ENCODE measurements around the gene ENPP7.
"Not testable (repeated sequence)": the region's sequence is repeated elsewhere in the genome, so short reads cannot be mapped to it uniquely, and the experiment has no call there.

Gene ENPP7

DNA sequence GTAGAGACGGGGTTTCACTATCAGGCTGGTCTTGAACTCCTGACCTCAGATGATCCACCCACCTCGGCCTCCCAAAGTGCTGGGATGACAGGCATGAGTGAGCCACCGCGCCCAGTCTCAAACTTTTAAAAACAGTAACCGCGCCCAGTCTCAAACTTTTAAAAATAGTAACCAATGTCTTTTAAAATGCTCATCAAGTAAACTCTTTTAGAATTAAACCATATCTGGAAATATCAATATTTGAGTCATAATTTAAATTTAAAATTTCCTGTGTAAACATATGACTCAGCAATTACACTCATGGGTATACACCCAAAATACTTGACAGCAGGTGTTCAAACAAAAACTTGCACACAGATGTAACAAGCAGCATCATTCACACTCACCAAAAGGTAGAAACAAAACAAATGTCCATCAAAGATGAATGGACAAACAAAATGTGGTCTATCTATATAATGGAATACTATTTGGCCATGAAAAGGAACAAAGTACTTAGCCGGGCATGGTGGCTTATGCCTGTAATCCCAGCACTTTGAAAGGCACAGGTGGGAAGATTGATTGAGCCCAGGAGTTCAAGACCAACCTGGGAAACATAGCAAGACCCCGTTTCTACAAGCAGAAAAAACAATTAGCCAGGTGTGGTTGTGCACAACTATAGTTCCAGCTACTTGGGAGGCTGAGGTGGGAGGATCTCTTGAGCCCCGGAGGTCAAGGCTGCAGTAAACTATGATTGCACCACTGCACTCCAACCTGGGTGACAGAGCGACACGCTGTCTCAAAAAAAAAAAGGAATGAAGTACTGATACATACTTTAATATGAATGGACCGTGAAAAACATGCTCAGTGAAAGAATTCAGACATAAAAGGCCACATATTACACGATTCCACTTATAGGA, 20.2 kb downstream of the ENPP7 start:
- DNase-seq: no peak

GRCh38 chr17:79752175-79752574, 21.4 kb downstream of the ENPP7 start:
- no peak for DNase-seq

DNA sequence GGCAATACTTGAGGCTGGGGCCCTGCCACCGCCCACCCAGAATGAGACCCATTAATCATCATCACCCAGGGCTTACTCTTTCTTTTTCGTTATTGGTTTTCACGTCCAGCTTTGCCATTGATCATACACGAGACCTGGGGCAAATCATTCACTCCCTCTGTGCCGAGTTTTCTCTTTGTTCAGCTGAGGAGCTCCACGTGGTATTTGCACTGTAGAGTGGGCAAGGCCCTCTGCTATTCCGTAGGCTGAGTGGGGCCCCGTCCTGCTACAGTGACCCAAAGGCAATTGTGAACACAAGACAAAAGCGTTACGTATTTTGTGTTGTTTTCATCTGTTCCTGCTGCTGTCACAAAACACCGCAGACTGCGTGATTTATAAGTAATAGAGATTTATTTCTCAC, 23.6 kb downstream of the ENPP7 start:
- no peak for DNase-seq

DNA sequence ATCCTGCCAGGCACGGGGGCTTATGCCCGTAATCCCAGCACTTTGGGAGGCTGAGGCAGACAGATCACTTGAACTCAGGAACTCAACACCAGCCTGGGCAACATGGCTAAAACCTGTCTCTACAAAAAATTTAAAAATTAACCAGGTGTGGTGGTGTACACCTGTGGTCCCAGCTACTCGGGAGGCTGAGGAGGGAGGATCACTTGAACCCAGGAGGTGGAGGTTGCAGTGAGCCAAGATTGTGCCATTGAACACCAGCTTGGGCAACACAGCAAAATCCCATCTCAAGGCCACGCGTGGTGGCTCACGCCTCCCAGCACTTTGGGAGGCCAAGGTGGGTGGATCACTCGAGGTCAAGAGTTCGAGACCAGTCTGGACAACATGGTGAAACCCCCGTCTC, 24.2 kb downstream of the ENPP7 start:
- not testable (repeated sequence) for DNase-seq

- DNase-seq: no peak
Measured at GRCh38 chr17:79755591-79755990, 24.8 kb downstream of the ENPP7 start.

GRCh38 chr17:79757140-79757745, 26.5 kb downstream of the ENPP7 start:
- DNase-seq: no peak

DNA sequence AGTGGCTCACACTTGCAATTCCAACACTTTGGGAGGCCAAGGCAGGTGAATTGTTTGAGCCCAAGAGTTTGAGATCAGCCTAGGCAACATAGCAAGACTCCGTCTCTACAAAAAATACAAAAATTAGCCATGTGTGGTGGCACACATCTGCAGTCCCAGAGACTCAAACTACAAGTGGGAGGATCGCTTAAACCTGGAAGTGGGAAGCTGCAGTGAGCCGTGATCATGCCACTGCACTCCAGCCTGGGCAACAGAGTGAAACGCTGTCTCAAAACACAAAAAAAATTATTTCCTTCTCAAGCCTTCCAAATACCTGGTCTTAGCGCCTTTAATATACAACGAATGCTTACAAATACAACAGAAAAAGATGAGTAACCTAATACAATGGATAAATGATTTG, 27.5 kb downstream of the ENPP7 start:
- DNase-seq: no peak

DNA sequence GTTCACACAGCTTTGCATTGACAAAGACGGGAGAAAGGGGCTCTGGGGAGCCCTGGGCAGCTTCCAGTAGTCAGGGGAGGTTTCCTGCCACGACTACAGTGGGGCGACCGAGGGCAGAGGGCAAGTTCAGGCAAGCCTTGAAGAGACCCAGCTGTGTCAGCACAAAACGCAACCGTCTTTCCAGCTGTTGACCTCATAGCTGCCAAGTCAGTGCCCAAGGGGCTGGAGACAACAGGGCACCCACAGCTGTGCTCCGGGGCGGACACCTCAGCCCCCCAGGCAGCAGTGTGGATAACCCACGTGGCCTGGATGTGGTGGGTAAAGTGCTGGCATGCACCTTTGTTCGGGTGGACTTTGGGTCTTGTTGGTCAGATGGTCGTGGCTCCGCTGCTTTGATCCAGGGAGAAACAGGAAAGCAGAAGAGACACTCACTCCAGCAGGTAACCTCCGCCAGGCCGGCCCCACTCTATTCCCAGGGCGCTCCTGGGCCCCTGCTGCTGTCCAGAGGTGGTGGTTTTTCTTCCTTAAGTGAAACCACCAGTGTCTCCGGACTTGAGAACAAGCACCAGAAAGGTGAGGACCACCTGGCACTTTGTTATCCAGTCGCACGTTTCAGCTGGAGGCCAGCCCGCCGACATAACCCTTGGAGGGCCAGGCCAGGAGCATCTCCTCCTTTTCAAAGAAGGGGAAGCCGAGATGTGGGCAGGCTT, 29.6 kb downstream of the ENPP7 start:
- no peak for DNase-seq

DNA sequence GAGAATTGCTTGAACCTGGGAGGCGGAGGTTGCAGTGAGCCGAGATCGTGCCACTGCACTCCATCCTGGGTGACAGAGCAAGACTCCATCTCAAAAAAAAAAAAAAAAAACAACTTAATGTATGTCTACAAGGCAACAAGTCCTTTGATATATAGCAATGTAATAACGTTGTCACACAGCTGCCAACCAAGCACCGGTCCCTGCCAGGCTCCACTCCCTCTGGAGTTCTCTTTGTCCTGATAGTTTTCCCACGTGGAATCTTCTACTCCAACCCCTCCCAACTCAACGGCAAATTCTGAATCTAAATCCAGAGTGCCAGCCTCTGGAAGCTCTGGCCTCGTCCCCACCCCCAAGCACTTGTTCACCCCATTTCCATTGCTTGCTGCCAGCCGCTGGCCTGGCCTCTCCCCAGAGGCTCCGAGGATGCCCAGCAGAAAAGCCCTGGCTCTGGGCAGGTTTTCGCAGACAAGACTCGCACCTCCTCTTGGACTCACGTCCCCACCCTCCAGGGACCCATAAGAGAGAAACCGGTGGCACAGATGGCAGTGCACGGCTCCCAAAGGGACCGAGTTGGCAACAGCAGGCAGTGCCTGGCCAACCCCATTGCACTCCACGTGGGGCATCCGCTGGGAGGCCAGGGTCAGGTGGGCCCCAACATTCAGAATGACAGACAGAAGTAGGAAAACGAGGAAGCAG, 31.3 kb downstream of the ENPP7 start:
- DNase-seq: no peak

DNA sequence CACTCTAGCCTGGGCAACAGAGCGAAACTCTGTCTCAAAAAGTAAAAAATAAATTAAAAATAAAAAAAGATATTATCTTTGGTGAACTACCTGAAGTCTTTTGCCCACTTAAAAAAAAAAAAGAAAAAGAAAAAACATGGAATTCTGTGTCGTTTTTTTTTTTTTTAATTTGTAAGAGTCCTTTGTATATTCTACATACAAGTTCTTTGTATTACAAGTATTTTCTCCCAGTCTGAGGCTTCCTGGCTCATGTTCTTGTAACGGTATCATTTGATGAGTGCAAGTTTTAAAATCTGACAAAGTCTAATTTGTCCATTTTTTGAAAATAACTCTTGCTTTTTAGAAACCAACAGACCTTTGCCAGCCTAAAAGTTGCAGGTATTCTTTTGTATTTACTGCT, 35.0 kb downstream of the ENPP7 start:
- DNase-seq: no peak

DNA sequence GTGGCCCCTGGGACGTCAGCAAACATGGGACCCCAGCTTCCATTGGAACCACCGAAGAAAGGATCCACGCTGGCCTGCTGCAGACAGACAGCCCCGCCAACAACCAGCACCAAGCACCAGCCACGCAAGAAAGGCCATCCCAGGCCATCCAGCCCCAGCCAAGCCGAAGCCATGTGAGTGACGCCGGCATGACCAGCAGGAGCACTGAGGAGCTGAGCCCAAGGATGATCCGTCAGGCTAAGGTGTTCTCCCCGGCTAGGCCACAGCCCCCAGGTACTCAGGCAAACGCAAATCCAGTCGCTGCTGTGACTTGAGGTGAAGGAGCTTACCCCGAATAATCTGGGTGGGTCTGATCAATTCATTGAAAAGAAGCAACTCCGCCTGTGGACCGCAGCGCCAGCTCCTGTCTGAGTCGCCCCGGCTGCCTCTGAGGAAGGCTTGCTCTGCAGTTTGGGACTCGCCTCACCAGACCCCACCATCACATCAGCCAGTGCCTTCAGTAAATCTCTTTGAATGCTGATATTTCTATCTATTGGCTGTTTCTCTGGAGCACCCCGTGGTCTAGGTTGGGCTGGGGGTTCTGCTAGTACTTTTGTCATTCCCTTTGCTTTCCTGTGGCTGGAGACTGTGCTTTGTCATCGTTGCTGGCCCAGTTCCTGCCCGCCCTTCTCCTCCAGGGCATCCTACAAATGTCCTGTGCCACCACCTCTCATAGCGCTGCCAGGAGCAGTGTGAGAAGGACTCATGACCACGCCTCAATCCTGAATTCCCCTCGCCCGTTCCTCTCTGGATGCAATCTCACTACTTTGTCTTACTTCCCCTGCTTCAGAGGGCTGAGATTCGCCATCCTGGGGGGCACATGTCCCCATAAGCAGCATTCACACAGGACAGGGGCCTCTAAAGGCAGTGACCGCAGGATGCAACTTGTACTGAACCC, 39.1 kb downstream of the ENPP7 start:
- no peak for DNase-seq

DNA sequence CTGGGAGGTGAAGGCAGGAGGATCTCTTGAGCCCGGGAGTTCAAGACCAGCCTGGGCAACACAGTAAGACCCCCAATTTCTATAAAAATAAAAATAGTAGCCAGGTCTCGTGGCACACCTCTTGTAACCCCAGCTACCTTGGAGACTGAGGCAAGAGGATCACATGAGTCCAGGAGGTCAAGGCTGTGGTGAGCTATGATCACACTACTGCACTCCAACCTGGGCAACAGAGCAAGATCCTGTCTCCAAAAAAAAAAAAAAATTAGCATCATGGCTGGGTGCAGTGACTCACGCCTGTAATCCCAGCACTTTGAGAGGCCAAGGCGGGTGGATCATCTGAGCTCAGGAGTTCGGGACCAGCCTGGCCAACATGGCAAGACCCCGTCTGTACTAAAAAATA, 40.5 kb downstream of the ENPP7 start:
- DNase-seq: no peak

DNA sequence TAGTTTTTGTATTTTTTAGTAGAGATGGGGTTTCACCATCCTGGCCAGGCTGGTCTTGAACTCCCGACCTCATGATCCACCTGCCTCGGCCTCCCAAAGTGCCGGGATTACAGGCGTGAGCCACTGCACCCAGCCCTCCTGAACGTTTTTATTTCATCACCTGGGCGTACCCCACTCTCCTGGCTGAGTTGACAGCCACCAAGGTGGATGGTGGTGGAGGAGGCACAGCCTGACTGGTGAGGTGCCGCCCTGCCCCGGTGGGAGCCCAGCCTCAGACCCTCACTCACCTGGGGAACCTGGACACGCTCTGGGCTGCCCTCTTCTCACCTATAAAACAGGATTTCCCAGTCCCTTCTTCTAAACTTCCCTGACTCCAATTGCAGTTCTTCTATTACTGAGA, 42.0 kb downstream of the ENPP7 start:
- DNase-seq: not testable (repeated sequence)

GRCh38 chr17:79774561-79774975, 43.8 kb downstream of the ENPP7 start:
- DNase-seq: no peak

- DNase-seq: no peak
Measured at GRCh38 chr17:79775632-79776031, 44.9 kb downstream of the ENPP7 start.

- DNase-seq: no peak
Measured at GRCh38 chr17:79776376-79777119, 45.8 kb downstream of the ENPP7 start.

- DNase-seq: no peak
Measured at GRCh38 chr17:79777120-79777893, 46.6 kb downstream of the ENPP7 start.

DNA sequence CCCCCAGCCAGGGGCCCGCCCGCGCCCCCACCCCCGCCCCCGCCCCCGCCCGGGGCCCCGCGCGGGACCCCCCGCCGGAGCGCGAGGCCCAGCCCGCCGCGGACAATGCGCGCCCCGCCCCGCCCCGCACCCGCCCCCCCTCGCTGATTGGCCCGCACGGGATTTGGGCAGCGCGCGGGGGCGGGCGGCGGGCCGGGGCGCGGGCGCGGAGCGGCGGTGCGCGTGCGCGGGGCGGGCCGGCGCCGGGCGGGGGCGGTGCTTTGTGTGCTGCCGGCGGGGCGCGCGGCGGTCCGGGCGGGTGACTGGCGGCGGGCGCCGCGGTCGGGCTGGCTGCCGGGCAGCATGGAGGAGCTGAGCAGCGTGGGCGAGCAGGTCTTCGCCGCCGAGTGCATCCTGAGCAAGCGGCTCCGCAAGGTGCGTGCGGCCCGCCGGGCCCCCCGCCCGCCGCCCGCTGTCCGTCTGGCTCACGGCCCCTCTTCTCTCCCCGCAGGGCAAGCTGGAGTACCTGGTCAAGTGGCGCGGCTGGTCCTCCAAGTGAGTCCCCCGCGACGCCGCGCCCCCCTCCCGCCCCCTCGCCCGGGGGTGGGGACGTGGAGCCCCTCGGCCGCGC, 47.3 kb downstream of the ENPP7 start, which contains the start of gene CBX2:
CBX2 (plus strand) TSS at position 255 of the 610 bp plus-strand sequence; CDS start at position 343, 88 bp downstream.
- DNase-seq: peak; percentile 82

GRCh38 chr17:79778504-79779083, 47.9 kb downstream of the ENPP7 start:
- no peak for DNase-seq
